Jurkat, Clone E6-1 (cell line): ENCODE results near the gene CHST8.
"Not testable (repeated sequence)": the region's sequence is repeated elsewhere in the genome, so short reads cannot be mapped to it uniquely, and the experiment has no call there.

Experiments used
- DNase-seq: peaks from one replicate; pipeline ENCODE4 v3.0.0-alpha.2; 2011; ENCODE audit warnings: low read depth, low spot score
- H3K4me3 ChIP-seq: 2 replicates; pipeline ENCODE4 v1.5.1; 2011; ENCODE audit warnings: mild to moderate bottlenecking, low read length, control low read depth, moderate library complexity

CHST8 gene

GRCh38 chr19:33638167-33639034, 16.6 kb downstream of the CHST8 start:
- no peak for DNase-seq
- H3K4me3 ChIP-seq, result no peak overlapping the region

DNA sequence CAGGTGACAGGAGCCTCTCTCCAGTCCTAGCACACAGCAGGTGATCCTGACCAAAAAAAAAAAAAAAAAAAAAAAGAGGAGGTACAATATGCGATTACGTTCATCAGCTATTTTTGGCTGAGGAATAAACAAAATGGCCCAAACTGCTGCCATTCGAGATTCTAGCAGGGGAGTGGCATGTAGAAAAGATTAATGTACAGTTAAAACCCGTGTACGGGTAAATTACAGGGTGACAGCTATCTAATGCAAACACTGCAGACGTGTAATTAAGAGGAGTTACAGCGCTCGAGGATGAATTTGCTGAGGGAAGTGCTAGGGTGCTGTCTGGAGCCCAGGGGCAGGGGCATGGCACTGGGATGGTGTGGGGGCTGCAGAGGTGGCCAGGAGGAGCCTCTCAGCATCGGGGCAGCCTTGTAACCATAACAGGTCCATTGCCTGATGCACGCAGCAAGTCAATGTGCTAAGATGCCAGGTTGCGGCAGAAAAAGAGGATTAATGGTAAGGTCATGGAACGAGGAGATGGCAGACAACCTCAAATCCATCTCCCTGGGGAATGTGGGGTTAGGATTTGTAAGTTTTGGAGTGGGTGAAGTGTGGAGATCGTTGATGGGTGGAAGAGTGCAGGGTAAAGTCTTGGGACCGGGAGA, 17.4 kb downstream of the CHST8 start:
- DNase-seq, result no peak
- no peak overlapping the region for H3K4me3 ChIP-seq

DNA sequence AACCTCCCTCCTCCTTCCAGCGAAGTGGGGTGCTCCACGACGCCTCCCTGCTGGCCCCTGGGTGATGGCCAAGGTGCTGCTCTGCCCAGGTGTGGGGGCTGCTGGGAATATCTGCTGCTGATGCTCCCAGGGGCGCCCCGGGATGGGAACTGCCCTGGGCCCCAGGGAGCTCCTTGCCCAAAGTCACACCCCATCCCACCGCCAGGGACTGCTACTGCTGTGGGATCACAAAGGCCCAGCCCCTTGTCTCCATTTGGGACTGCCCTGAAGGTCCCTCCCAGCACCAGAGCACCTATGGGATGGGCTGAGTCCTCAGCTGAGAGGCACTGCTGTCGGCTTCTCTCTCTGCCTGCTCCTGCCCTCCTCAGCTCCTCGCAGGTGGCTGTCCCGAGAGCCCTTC, 19.0 kb downstream of the CHST8 start:
- H3K4me3 ChIP-seq, result no peak overlapping the region
- no peak for DNase-seq

GRCh38 chr19:33641261-33641660, 19.5 kb downstream of the CHST8 start:
- no peak for DNase-seq
- H3K4me3 ChIP-seq, result no peak overlapping the region

GRCh38 chr19:33641956-33642498, 20.3 kb downstream of the CHST8 start:
- DNase-seq, result no peak

GRCh38 chr19:33644284-33644836, 22.6 kb downstream of the CHST8 start:
- DNase-seq, result no peak
- H3K4me3 ChIP-seq, result no peak overlapping the region

More at GRCh38 chr19:33641956-33642498, 20.3 kb downstream of the CHST8 start:
- no peak overlapping the region for H3K4me3 ChIP-seq

- H3K4me3 ChIP-seq, result no peak overlapping the region
- no peak for DNase-seq
Measured at GRCh38 chr19:33646306-33646705, 24.6 kb downstream of the CHST8 start.

GRCh38 chr19:33647146-33647545, 25.4 kb downstream of the CHST8 start:
- DNase-seq, result no peak
- H3K4me3 ChIP-seq, result no peak overlapping the region

- H3K4me3 ChIP-seq, result no peak overlapping the region
- DNase-seq, result no peak
Measured at GRCh38 chr19:33649627-33650305, 28.0 kb downstream of the CHST8 start.

GRCh38 chr19:33653684-33654083, 31.9 kb downstream of the CHST8 start:
- DNase-seq, result no peak
- H3K4me3 ChIP-seq, result no peak overlapping the region

- DNase-seq, result no peak
- H3K4me3 ChIP-seq, result no peak overlapping the region
Measured at GRCh38 chr19:33654840-33655508, 33.2 kb downstream of the CHST8 start.

DNA sequence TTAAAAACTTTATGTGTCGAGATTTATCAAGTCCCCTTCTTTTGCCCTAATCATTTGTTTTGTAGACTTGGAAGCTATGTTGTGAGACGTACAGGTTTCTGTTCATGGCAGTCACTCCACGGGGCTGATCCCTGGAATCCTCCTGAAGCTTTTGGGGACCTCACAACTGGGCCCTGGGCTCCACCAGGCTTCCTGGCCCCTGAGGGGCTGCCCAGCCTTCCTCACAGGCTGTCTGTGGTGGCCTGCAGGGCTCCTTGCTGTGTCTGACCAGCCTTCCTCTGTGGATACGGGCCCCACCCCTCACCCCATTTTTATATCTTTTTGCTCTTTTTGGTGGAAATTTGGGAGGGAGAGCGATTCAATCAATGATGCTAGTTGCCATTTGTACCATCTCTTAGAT, 38.1 kb downstream of the CHST8 start:
- no peak for DNase-seq
- no peak overlapping the region for H3K4me3 ChIP-seq

GRCh38 chr19:33660410-33661124, 38.8 kb downstream of the CHST8 start:
- no peak overlapping the region for H3K4me3 ChIP-seq
- DNase-seq, result no peak

DNA sequence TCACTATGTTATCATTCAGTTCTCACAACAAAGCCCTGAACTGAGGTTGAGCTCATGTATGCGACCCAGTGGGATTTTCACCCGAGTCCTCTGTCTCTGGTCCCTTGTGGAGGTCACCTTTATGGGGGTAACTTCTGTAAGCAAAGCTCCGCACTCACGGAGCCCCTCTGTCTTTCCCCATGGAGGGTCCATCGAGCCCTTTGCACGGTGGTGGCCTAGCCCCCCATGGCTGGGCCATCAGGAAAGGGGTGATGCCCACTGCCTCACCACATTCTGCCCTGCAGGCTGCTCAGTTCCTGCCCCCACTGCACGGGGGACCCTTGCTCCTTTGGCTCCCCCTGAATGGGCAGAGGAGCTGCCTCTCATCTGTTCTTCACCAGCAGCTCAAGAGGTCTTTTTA, 39.6 kb downstream of the CHST8 start:
- no peak overlapping the region for H3K4me3 ChIP-seq
- no peak for DNase-seq

DNA sequence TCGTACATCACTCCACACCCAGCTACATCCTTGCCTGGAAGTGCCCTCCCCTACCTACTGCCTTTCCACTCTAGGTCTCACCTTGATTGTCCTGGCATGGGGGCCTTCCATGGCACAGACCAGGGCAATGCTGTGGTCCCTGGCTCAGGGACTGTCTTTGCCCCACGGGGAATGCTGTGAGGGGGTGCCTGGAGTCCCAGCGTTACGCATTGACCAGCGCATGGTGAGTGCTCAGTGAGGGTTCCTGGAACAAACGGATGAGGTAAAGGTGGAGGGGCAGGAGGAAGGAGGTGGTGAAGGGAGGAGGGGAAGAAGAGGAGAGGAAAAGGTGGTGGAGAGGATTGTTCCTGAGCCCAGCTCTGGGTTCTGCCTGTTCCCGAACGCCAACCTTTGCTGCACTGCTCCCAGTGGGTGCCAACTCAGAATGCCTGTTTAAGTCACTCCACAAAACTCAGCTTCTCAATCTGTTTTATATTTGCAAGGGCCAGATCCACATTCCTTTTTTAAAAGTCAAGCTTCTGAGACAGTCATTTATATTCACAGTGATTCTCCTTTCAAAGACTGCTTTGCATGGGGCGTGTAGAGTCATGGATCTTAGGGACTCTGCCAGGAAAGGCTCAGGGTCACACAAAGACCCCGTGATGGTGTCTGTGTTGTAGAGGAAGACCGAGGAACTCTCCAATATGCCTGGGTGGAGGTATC, 40.8 kb downstream of the CHST8 start:
- H3K4me3 ChIP-seq, result no peak overlapping the region
- no peak for DNase-seq

- not testable (repeated sequence) for H3K4me3 ChIP-seq, DNase-seq
Measured at GRCh38 chr19:33663316-33663715, 41.6 kb downstream of the CHST8 start.

- H3K4me3 ChIP-seq, result no peak overlapping the region
- DNase-seq, result no peak
Measured at GRCh38 chr19:33664744-33665143, 43.0 kb downstream of the CHST8 start.
